Measurements from ENCODE around the gene TMEM100.

DNA sequence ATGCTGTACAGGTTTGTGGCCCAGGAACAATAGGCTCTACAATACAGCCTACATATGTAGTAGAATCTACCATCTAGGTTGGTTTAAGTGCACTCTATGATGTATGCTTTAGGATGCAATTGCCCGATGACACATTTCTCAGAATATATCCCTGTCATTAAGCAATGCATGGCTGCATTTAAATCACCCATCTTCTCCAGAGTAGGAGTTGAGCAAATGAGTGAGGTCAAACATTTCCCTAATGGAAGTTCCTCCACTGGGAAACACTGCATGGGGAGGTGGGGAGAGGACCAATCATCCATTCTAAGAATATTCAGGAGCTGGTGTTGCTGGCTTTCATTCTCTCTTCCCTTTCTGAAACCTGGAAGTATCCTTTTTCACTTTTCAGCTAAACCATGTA, 26.2 kb upstream of the TMEM100 start:
- TF ChIP-seq CTCF (conservative IDR thresholded peaks at IDR 0.05 in 1 of 2, IDR thresholded peaks at IDR 0.05 in 1 of 2; ENCODE audit: low read depth in 1 of 2, low read length in 2 of 2) (no peak), EZH2 (IDR thresholded peaks at IDR 0.05; ENCODE audit: low read length, missing control alignments) (no peak)
